Endothelial cell of umbilical vein (primary cell): ENCODE measurements around the gene C3orf52. TPM values are rescaled to one million over a fixed set of nuclear protein-coding genes. Genes with fewer than 3 reads are reported as not detected.

Experiments used
- BruUV-seq: library from RNA; stranded (reverse); fragments of 400-500 nt; replicated peaks from 2 replicates; lab custom pipeline; 2021; lab: Mats Ljungman, UMichigan
- CTCF ChIA-PET: fragments of 300-600, 350-600 bp; sonication (Branson Sonifier 250); formaldehyde crosslinking; loops from one replicate; lab custom pipeline; 2021; ENCODE audit warnings: antibody characterized with exemption, inconsistent platforms; lab: Charles Lee
- POLR2A ChIA-PET: fragments of 300-600, 350-600 bp; sonication (Branson Sonifier 250); formaldehyde crosslinking; loops from one replicate; lab custom pipeline; 2021; ENCODE audit warnings: antibody characterized with exemption, inconsistent platforms; lab: Charles Lee
- DNase-seq: peaks from one replicate; pipeline ENCODE4 v3.0.0-alpha.2; 2011; ENCODE audit warnings: low read depth, low spot score
- FAIRE-seq: peaks from 2 replicates; lab custom pipeline; 2011; peaks lifted over from hg19 to GRCh38; lab: Jason Lieb, UNC
- H2AFZ ChIP-seq: 2 replicates; pipeline ENCODE4 v1.6.0; 2012; ENCODE audit warnings: low read depth, low read length, control low read depth, inconsistent platforms
- H3K27ac ChIP-seq: 2 replicates; pipeline ENCODE4 v1.5.1; 2011; ENCODE audit warnings: low read depth, mild to moderate bottlenecking, control low read depth, low read length, moderate library complexity; ENCODE audit not compliant: insufficient read depth
- H3K27me3 ChIP-seq, 2 experiments: 2 replicates each; pipeline versions ENCODE4 v1.6.0 to v1.6.1; 2011; ENCODE audit warnings: low read length in 2 of 2, mixed read lengths in 1 of 2; ENCODE audit not compliant: control insufficient read depth in 2 of 2, insufficient read depth in 2 of 2
- H3K36me3 ChIP-seq, 2 experiments: 2 replicates in 1 of 2; 3 replicates in 1 of 2; pipeline ENCODE4 v1.5.1; 2011; ENCODE audit warnings: low read length in 2 of 2, mild to moderate bottlenecking in 1 of 2, moderate library complexity in 1 of 2; ENCODE audit not compliant: control insufficient read depth in 2 of 2, insufficient read depth in 2 of 2; ENCODE audit errors: extremely low read depth in 1 of 2
- H3K4me1 ChIP-seq: 3 replicates; pipeline ENCODE4 v1.5.1; 2011; ENCODE audit warnings: mild to moderate bottlenecking, low read length; ENCODE audit not compliant: control insufficient read depth, insufficient read depth; ENCODE audit errors: extremely low read depth
- H3K4me2 ChIP-seq: 2 replicates; pipeline ENCODE4 v1.6.1; 2011; ENCODE audit warnings: low read length, control low read depth, mixed read lengths; ENCODE audit not compliant: insufficient read depth
- H3K4me3 ChIP-seq, 3 experiments: fragments of 200-600 bp in 1 of 3; sonication (generic), shearing (Covaris generic) in 1 of 3; replicated peaks in 1 of 3; 2 replicates each; pipeline ENCODE4 v1.5.1; 2011 to 2016; ENCODE audit warnings: control low read depth in 3 of 3, low read length in 3 of 3, mild to moderate bottlenecking in 2 of 3, inconsistent platforms in 1 of 3, low read depth in 1 of 3, moderate library complexity in 1 of 3; ENCODE audit not compliant: insufficient read depth in 1 of 3
- H3K79me2 ChIP-seq: 2 replicates; pipeline ENCODE4 v1.6.0; 2012; ENCODE audit warnings: low read length, inconsistent platforms; ENCODE audit not compliant: control insufficient read depth, insufficient read depth
- H3K9ac ChIP-seq: replicated peaks from 2 replicates; pipeline ENCODE3; 2011; ENCODE audit warnings: low read length, control low read depth; ENCODE audit not compliant: insufficient read depth; ENCODE audit errors: extremely low read depth
- H3K9me1 ChIP-seq: replicated peaks from 3 replicates; pipeline ENCODE4 v1.6.0; 2011; ENCODE audit warnings: mild to moderate bottlenecking, low read length; ENCODE audit not compliant: control insufficient read depth, insufficient read depth; ENCODE audit errors: extremely low read depth
- H3K9me3 ChIP-seq: replicated peaks from 2 replicates; pipeline ENCODE4 v1.5.1; 2012; ENCODE audit warnings: low read length, inconsistent platforms; ENCODE audit not compliant: control insufficient read depth, insufficient read depth
- H4K20me1 ChIP-seq: replicated peaks from 2 replicates; pipeline ENCODE3; 2011; ENCODE audit warnings: mild to moderate bottlenecking, low read length; ENCODE audit not compliant: control insufficient read depth, insufficient read depth; ENCODE audit errors: extremely low read depth
- EZH2 ChIP-seq: IDR thresholded peaks from 2 replicates; pipeline ENCODE4 v1.6.1; 2012; ENCODE audit warnings: borderline replicate concordance, low read depth, mild to moderate bottlenecking, moderate library complexity, low read length, inconsistent platforms; ENCODE audit not compliant: severe bottlenecking
- GATA2 ChIP-seq: IDR thresholded peaks from 2 replicates; pipeline ENCODE4 v1.7.0; 2011; ENCODE audit warnings: low read depth, mild to moderate bottlenecking, moderate library complexity, mixed read lengths, low read length; ENCODE audit not compliant: insufficient read length, insufficient read depth
- JUN ChIP-seq: IDR thresholded peaks from 2 replicates; pipeline ENCODE4 v1.6.1; 2011; ENCODE audit warnings: borderline replicate concordance, low read depth; ENCODE audit not compliant: insufficient read length, insufficient read depth
- MYC ChIP-seq: IDR thresholded peaks from one replicate; pipeline ENCODE4 v1.6.1; 2011; ENCODE audit warnings: mild to moderate bottlenecking, low read depth, low read length
- POLR2A ChIP-seq: IDR thresholded peaks from 2 replicates; pipeline ENCODE4 v1.6.1; 2012; ENCODE audit warnings: low read depth, mild to moderate bottlenecking, control low read depth, low read length
- dilution Hi-C: fragments of 300-500 bp; cut with MboI; formaldehyde crosslinking; loops from one replicate; pipeline ENCODE4 v1.15.0; 2019; ENCODE audit warnings: low sequenced_read_pairs; ENCODE audit not compliant: extremely low pct_ligation_motif_present
- intact Hi-C: fragments of 100-400 bp; cut with micrococcal nuclease; formaldehyde crosslinking; loops from one replicate; pipeline ENCODE4 v1.10.0; 2022
- polyA plus RNA-seq, 4 experiments: library from polyadenylated mRNA; depleted of rRNA in 3 of 4; stranded (reverse) in 3 of 4; unstranded in 1 of 4; fragments of >200 nt; gene quantifications; 2 replicates each; pipeline versions ENCODE4 v1.2.1 to v1.2.3, GENCODE V29; 2011 to 2012; ENCODE audit warnings: missing spikeins in 1 of 4
- total RNA-seq: library from RNA; stranded (reverse); gene quantifications from 2 replicates; pipeline ENCODE4 v1.2.3, GENCODE V29; 2021
- TF ChIP-seq, protein P1 (sequence below): IDR thresholded peaks from 2 replicates; pipeline ENCODE4 v1.6.1; 2011; ENCODE audit not compliant: insufficient read depth, insufficient read length
- TF ChIP-seq, protein P2 (sequence below), 2 donors: IDR thresholded peaks; 1 replicate in 1 of 2; 2 replicates in 1 of 2; pipeline ENCODE4 v1.5.1; 2011; ENCODE audit warnings: low read length in 2 of 2, mild to moderate bottlenecking in 2 of 2, moderate library complexity in 2 of 2, control low read depth in 1 of 2, inconsistent platforms in 1 of 2, low read depth in 1 of 2; ENCODE audit not compliant: insufficient read depth in 1 of 2; ENCODE audit errors: extremely low read depth in 1 of 2

The C3orf52 gene
- total and polyA plus RNA-seq, 2 donors (not counting 3 experiments of a cell fraction or from before 2014, with no cell fraction given): 4.2 to 4.6 TPM

DNA sequence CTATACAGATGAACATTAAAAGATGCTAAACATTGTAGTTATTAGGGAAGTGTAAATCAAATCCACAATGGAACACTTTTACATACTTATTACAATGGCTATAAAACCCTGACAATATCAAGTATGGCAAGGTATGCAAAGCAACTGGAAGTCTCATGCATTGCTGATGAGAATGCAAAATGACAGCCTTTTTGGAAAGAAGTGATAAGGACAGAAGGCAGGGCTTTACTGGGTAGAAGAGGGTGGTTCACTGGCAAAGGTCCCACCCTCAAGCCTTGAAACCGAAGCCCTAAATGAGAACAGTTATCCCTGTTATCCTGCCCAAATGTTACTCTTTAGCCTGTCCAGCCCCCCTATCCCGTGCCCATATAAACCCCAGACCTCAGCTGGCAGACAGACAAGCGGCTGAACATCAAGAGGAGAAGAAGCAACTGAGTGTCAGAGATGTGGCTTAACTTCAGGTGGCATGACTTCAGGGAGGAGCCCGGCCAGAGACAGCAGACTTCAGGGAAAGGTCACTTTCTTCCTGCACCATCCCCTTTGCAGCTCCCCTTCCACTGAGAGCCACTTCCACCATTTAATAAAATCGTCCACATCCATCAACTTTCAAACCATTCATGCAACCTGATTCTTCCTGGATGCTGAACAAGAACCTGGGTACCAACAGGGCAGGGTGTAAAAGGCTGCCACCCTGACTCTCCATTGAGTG, 47.6 kb downstream of the C3orf52 start:
- no peak overlapping the region for H3K9ac ChIP-seq
- no TSS peak for BruUV-seq

DNA sequence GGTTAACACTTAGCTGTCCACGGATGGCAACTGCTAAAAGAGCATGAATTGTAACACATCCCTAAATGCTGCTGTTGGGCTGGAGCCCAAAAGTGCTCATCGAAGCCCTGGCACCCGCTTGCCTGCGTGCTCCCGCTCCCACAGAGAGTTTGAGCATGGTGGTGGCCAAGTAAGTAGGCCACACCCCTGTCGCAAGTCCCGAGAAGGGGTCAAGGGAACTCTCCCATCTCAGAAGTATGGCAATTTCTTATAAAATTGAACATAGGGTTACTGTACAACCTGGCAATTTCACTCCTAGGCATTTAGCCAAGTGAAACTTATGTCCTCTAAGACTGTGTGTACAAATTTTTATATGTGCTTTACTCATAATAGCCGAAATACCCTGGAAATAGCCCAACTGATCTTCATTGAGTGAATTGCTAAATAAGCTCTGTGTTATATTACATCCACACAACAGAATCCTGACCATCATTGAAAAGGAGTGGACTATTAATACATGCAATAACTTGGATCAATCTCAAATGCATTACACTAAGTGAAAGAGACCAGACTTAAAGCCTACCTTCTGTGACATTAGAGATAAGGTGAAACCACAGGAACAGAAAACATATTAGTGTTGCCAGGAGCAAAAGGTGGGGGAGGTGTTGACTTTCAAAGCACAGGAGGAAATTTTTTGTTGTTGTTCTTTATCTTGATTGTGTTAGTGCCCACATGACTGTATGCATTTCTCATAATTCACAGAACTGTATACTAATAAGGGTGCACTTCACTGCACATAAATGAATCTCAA, 48.3 kb downstream of the C3orf52 start:
- H3K9ac ChIP-seq: no peak overlapping the region
- POLR2A ChIA-PET: no interaction called here
- no peaks in the 10 kb centered on the region for H3K79me2 ChIP-seq
- FAIRE-seq: no peak
- BruUV-seq: no TSS peak
- no peak overlapping the region for H3K4me3 ChIP-seq
- intact Hi-C loops: no loop called here
- H4K20me1 ChIP-seq: no peaks in the 10 kb centered on the region
- H3K27me3 ChIP-seq: peaks cover 0 to 3% of the 10 kb centered on the region in 2 experiments
- no peak overlapping the region for H3K27ac ChIP-seq
- dilution Hi-C loops: no loop called here
- no peak for TF ChIP-seq EZH2
- TF ChIP-seq, protein P1, sequence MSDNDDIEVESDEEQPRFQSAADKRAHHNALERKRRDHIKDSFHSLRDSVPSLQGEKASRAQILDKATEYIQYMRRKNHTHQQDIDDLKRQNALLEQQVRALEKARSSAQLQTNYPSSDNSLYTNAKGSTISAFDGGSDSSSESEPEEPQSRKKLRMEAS: no peak
- TF ChIP-seq, protein P2, sequence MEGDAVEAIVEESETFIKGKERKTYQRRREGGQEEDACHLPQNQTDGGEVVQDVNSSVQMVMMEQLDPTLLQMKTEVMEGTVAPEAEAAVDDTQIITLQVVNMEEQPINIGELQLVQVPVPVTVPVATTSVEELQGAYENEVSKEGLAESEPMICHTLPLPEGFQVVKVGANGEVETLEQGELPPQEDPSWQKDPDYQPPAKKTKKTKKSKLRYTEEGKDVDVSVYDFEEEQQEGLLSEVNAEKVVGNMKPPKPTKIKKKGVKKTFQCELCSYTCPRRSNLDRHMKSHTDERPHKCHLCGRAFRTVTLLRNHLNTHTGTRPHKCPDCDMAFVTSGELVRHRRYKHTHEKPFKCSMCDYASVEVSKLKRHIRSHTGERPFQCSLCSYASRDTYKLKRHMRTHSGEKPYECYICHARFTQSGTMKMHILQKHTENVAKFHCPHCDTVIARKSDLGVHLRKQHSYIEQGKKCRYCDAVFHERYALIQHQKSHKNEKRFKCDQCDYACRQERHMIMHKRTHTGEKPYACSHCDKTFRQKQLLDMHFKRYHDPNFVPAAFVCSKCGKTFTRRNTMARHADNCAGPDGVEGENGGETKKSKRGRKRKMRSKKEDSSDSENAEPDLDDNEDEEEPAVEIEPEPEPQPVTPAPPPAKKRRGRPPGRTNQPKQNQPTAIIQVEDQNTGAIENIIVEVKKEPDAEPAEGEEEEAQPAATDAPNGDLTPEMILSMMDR (IDR thresholded peaks at IDR 0.05; ENCODE audit: extremely low read depth in 1 of 2, insufficient read depth in 1 of 2, low read depth in 1 of 2, low read length in 2 of 2): no peak
- no peak for TF ChIP-seq POLR2A
- no peak for TF ChIP-seq JUN
- TF ChIP-seq MYC: no peak
- H3K9me1 ChIP-seq: no peaks in the 10 kb centered on the region
- no peak for DNase-seq
- no peaks in the 10 kb centered on the region for H3K36me3 ChIP-seq
- H3K4me2 ChIP-seq: no peak overlapping the region
- no peaks in the 10 kb centered on the region for H3K9me3 ChIP-seq
- no peaks in the 10 kb centered on the region for H3K4me1 ChIP-seq
- CTCF ChIA-PET: interaction anchor here (1.6 kb wide), 1 partner anchor 23 kb away, joined by 4 read pairs; no protein-coding TSS in a partner anchor
- no peak overlapping the region for H2AFZ ChIP-seq

More for the DNA sequence above, 47.6 kb downstream of the C3orf52 start:
- peaks cover 0 to under 1% of the 10 kb centered on the region in 2 experiments for H3K27me3 ChIP-seq
- no peak overlapping the region for H2AFZ ChIP-seq
- dilution Hi-C loops (no loop called here), intact Hi-C loops (no loop called here)
- H3K9me1 ChIP-seq: no peaks in the 10 kb centered on the region
- no peak overlapping the region for H3K27ac ChIP-seq
- H3K9me3 ChIP-seq: no peaks in the 10 kb centered on the region
- no peak overlapping the region for H3K4me2 ChIP-seq
- no peaks in the 10 kb centered on the region for H3K79me2 ChIP-seq
- CTCF ChIA-PET: interaction anchor here (1.6 kb wide), 1 partner anchor 22 kb away, joined by 4 read pairs; no protein-coding TSS in a partner anchor
- POLR2A ChIA-PET: no interaction called here
- H4K20me1 ChIP-seq: no peaks in the 10 kb centered on the region
- DNase-seq: no peak
- no peak for TF ChIP-seq JUN
- no peak for TF ChIP-seq EZH2
- TF ChIP-seq GATA2: no peak
- TF ChIP-seq POLR2A: no peak
- no peak for FAIRE-seq
- no peaks in the 10 kb centered on the region for H3K36me3 ChIP-seq
- no peak overlapping the region for H3K4me3 ChIP-seq
- H3K4me1 ChIP-seq: no peaks in the 10 kb centered on the region
